ENCODE measurements around the gene SERPINB5.

DNA sequence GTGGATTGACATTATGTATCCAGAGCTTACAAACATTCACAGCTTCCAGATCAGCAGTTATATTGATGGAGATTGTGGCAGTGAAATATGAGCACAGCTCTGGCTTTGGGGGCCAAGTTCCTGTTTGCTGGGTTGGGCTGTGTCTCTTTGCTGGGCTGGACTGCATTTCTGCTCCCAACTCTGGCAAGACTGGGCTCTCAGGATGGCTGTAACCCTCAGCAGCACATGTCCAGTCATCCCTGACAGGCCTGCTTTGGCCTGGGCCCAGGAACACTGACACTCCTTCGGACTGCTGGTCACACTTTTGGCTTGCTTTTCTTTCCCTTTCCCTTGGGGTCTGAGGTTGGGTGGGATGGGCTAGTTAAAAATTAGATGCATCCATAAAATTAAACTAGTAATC lies 36.5 kb upstream of the SERPINB5 start:
- TF ChIP-seq, protein P1, sequence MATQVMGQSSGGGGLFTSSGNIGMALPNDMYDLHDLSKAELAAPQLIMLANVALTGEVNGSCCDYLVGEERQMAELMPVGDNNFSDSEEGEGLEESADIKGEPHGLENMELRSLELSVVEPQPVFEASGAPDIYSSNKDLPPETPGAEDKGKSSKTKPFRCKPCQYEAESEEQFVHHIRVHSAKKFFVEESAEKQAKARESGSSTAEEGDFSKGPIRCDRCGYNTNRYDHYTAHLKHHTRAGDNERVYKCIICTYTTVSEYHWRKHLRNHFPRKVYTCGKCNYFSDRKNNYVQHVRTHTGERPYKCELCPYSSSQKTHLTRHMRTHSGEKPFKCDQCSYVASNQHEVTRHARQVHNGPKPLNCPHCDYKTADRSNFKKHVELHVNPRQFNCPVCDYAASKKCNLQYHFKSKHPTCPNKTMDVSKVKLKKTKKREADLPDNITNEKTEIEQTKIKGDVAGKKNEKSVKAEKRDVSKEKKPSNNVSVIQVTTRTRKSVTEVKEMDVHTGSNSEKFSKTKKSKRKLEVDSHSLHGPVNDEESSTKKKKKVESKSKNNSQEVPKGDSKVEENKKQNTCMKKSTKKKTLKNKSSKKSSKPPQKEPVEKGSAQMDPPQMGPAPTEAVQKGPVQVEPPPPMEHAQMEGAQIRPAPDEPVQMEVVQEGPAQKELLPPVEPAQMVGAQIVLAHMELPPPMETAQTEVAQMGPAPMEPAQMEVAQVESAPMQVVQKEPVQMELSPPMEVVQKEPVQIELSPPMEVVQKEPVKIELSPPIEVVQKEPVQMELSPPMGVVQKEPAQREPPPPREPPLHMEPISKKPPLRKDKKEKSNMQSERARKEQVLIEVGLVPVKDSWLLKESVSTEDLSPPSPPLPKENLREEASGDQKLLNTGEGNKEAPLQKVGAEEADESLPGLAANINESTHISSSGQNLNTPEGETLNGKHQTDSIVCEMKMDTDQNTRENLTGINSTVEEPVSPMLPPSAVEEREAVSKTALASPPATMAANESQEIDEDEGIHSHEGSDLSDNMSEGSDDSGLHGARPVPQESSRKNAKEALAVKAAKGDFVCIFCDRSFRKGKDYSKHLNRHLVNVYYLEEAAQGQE (IDR thresholded peaks at IDR 0.05; ENCODE audit: unreplicated experiment), result no peak
- TF ChIP-seq, protein P2, sequence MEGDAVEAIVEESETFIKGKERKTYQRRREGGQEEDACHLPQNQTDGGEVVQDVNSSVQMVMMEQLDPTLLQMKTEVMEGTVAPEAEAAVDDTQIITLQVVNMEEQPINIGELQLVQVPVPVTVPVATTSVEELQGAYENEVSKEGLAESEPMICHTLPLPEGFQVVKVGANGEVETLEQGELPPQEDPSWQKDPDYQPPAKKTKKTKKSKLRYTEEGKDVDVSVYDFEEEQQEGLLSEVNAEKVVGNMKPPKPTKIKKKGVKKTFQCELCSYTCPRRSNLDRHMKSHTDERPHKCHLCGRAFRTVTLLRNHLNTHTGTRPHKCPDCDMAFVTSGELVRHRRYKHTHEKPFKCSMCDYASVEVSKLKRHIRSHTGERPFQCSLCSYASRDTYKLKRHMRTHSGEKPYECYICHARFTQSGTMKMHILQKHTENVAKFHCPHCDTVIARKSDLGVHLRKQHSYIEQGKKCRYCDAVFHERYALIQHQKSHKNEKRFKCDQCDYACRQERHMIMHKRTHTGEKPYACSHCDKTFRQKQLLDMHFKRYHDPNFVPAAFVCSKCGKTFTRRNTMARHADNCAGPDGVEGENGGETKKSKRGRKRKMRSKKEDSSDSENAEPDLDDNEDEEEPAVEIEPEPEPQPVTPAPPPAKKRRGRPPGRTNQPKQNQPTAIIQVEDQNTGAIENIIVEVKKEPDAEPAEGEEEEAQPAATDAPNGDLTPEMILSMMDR (conservative IDR thresholded peaks at IDR 0.05; ENCODE audit: low read depth in 2 of 2), result no peak
- no peak for TF ChIP-seq CREB1 (CRISPR knock-in tag; IDR thresholded peaks at IDR 0.05; ENCODE audit: low read depth)

Measured in GM23338 (cell line).